GM19238 (cell line): Measurements from ENCODE around the gene WDR27.
"Not testable (repeated sequence)": the region's sequence is repeated elsewhere in the genome, so short reads cannot be mapped to it uniquely, and the experiment has no call there.

Experiments
- DNase-seq: peaks from one replicate; pipeline ENCODE4 v3.0.0; 2011; ENCODE audit warnings: low spot score; ENCODE audit not compliant: insufficient read length

WDR27 gene

GRCh38 chr6:169489563-169490245 lies 212.1 kb downstream of the WDR27 start:
- DNase-seq, result no peak

- DNase-seq, result no peak
These were observed 214.0 kb downstream of the WDR27 start for GRCh38 chr6:169487579-169488436.

GRCh38 chr6:169479783-169480495 lies 221.9 kb downstream of the WDR27 start:
- DNase-seq, result no peak

GRCh38 chr6:169474362-169474761 lies 227.5 kb downstream of the WDR27 start:
- no peak for DNase-seq

- no peak for DNase-seq
These were observed 228.2 kb downstream of the WDR27 start for GRCh38 chr6:169473663-169474062.

GRCh38 chr6:169472786-169473416 lies 228.9 kb downstream of the WDR27 start:
- DNase-seq, result no peak

GRCh38 chr6:169470790-169471189 lies 231.0 kb downstream of the WDR27 start:
- DNase-seq, result no peak

- no peak for DNase-seq
These were observed 232.8 kb downstream of the WDR27 start for GRCh38 chr6:169469028-169469427.

GRCh38 chr6:169467755-169468154 lies 234.1 kb downstream of the WDR27 start:
- DNase-seq, result not testable (repeated sequence)

- DNase-seq, result not testable (repeated sequence)
These were observed 235.6 kb downstream of the WDR27 start for GRCh38 chr6:169466256-169466655.

- DNase-seq, result no peak
These were observed 244.1 kb downstream of the WDR27 start for GRCh38 chr6:169457762-169458161.

- DNase-seq, result no peak
These were observed 245.0 kb downstream of the WDR27 start for GRCh38 chr6:169456840-169457239.

GRCh38 chr6:169455470-169455869 lies 246.4 kb downstream of the WDR27 start:
- no peak for DNase-seq

GRCh38 chr6:169454872-169455204 lies 247.0 kb downstream of the WDR27 start:
- DNase-seq, result no peak

GRCh38 chr6:169454204-169454871 lies 247.5 kb downstream of the WDR27 start:
- DNase-seq, result no peak

GRCh38 chr6:169452869-169453620 lies 248.8 kb downstream of the WDR27 start:
- no peak for DNase-seq

GRCh38 chr6:169452117-169452868 lies 249.5 kb downstream of the WDR27 start:
- no peak for DNase-seq

GRCh38 chr6:169451065-169451838 lies 250.6 kb downstream of the WDR27 start:
- DNase-seq, result no peak

GRCh38 chr6:169450097-169450496 lies 251.7 kb downstream of the WDR27 start:
- no peak for DNase-seq
